HL-60 (cell line): ENCODE data around the gene EXOC4.

Source experiments
- DNase-seq, 2 experiments: peaks; one replicate each; pipeline ENCODE4 v3.0.0-alpha.2; 2010 to 2020; ENCODE audit warnings: low read depth in 1 of 2, low spot score in 1 of 2
- H3K27ac ChIP-seq: fragments of 250-450 bp; sonication (Bioruptor Pico); replicated peaks from 2 replicates; pipeline ENCODE4 v1.5.1; 2020; ENCODE audit warnings: mild to moderate bottlenecking, moderate library complexity
- H3K27me3 ChIP-seq: fragments of 250-450 bp; sonication (Bioruptor Pico); 2 replicates; pipeline ENCODE4 v1.5.1; 2021; ENCODE audit warnings: mild to moderate bottlenecking, moderate library complexity; ENCODE audit not compliant: insufficient read depth, poor library complexity, severe bottlenecking
- H3K4me3 ChIP-seq: replicated peaks from 2 replicates; pipeline ENCODE4 v1.5.1; 2011; ENCODE audit warnings: mild to moderate bottlenecking, control low read depth, low read length; ENCODE audit not compliant: insufficient read depth
- GABPA ChIP-seq: IDR thresholded peaks from 2 replicates; pipeline ENCODE4 v1.6.1; 2012; ENCODE audit warnings: low read depth
- POLR2AphosphoS5 ChIP-seq: IDR thresholded peaks from 2 replicates; pipeline ENCODE4 v1.6.1; 2012; ENCODE audit warnings: low read depth
- SPI1 ChIP-seq: IDR thresholded peaks from 2 replicates; pipeline ENCODE4 v1.6.1; 2012; ENCODE audit warnings: low read depth, mild to moderate bottlenecking, borderline replicate concordance
- TF ChIP-seq, protein P1 (sequence below): IDR thresholded peaks from 2 replicates; pipeline ENCODE4 v1.6.1; 2012; ENCODE audit warnings: low read depth; ENCODE audit not compliant: insufficient replicate concordance
- TF ChIP-seq, protein P2 (sequence below): IDR thresholded peaks from one replicate; pipeline ENCODE4 v1.5.1; 2011; ENCODE audit warnings: low read length, control low read depth, inconsistent platforms; ENCODE audit not compliant: insufficient read depth

EXOC4 gene

DNA sequence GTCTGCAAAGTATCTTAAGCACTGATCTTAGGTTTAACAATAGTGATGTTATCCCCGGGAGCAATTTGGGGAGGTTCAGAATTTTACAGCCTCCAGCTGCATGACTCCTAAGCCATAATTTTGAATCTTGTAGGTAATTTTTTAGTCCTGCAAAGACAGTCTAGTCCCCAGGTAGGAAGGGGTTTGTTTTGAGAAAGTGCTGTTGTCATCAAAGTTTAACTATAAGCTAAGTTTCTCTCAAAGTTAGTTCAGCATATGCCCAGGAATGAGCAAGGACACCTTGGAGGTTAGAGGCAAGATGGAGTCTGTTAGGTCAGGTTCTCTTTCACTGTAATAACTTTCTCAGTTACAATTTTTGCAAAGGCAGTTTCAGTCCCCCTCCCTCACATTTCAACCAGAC lies 795.3 kb downstream of the EXOC4 start:
- DNase-seq = no peak
- no peak for TF ChIP-seq SPI1
- no peak for TF ChIP-seq GABPA
- TF ChIP-seq, protein P1, sequence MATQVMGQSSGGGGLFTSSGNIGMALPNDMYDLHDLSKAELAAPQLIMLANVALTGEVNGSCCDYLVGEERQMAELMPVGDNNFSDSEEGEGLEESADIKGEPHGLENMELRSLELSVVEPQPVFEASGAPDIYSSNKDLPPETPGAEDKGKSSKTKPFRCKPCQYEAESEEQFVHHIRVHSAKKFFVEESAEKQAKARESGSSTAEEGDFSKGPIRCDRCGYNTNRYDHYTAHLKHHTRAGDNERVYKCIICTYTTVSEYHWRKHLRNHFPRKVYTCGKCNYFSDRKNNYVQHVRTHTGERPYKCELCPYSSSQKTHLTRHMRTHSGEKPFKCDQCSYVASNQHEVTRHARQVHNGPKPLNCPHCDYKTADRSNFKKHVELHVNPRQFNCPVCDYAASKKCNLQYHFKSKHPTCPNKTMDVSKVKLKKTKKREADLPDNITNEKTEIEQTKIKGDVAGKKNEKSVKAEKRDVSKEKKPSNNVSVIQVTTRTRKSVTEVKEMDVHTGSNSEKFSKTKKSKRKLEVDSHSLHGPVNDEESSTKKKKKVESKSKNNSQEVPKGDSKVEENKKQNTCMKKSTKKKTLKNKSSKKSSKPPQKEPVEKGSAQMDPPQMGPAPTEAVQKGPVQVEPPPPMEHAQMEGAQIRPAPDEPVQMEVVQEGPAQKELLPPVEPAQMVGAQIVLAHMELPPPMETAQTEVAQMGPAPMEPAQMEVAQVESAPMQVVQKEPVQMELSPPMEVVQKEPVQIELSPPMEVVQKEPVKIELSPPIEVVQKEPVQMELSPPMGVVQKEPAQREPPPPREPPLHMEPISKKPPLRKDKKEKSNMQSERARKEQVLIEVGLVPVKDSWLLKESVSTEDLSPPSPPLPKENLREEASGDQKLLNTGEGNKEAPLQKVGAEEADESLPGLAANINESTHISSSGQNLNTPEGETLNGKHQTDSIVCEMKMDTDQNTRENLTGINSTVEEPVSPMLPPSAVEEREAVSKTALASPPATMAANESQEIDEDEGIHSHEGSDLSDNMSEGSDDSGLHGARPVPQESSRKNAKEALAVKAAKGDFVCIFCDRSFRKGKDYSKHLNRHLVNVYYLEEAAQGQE = no peak
- no peak for TF ChIP-seq POLR2AphosphoS5
- TF ChIP-seq, protein P2, sequence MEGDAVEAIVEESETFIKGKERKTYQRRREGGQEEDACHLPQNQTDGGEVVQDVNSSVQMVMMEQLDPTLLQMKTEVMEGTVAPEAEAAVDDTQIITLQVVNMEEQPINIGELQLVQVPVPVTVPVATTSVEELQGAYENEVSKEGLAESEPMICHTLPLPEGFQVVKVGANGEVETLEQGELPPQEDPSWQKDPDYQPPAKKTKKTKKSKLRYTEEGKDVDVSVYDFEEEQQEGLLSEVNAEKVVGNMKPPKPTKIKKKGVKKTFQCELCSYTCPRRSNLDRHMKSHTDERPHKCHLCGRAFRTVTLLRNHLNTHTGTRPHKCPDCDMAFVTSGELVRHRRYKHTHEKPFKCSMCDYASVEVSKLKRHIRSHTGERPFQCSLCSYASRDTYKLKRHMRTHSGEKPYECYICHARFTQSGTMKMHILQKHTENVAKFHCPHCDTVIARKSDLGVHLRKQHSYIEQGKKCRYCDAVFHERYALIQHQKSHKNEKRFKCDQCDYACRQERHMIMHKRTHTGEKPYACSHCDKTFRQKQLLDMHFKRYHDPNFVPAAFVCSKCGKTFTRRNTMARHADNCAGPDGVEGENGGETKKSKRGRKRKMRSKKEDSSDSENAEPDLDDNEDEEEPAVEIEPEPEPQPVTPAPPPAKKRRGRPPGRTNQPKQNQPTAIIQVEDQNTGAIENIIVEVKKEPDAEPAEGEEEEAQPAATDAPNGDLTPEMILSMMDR = no peak
- H3K27ac ChIP-seq = no peak overlapping the region
- no peak overlapping the region for H3K4me3 ChIP-seq
- no peaks in the 10 kb centered on the region for H3K27me3 ChIP-seq

DNA sequence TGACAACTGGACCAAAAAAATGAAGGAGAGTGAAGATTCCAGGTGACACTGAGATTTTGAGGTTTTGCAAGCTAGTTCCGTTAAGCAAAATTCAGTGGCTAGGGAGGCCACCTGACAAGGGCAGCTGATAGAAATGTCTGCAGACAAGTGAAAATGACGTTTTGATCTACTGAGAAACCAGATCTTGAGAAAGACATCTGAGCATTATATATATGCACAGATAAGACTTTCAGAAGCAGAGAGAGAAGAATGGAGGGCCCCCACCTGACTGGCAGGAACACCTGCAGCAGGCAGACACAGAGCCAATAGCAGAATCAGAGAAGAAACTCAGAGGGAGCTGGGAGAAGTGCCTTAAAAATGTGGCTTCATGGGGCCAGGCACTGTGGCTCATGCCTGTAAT lies 798.1 kb downstream of the EXOC4 start:
- TF ChIP-seq, protein P2 = no peak
- TF ChIP-seq SPI1 (no peak), POLR2AphosphoS5 (no peak), GABPA (no peak)
- TF ChIP-seq, protein P1 = no peak

DNA sequence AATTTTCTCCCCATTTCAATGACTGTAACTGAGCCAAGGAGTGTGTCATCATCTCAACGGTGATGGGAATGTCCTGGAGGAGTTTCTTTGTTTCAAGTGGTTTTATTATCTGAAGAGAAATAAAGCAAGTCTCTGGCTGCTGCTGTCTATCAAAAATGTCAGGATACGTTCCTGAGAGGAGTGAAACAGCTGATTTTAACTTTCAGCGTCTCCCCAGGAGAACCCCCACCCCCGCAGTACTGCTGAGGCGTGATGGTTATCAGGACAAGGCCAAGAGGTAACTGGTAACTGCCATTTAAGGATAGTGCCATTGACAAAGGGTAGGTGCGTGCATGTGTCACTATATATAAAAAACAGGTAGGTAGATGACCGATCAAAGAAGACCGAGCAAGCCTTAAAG lies 803.9 kb downstream of the EXOC4 start:
- H3K27me3 ChIP-seq = no peaks in the 10 kb centered on the region
- H3K4me3 ChIP-seq = no peak overlapping the region
- TF ChIP-seq POLR2AphosphoS5 (no peak), GABPA (no peak), SPI1 (no peak)
- TF ChIP-seq, protein P1 = no peak
- TF ChIP-seq, protein P2 = no peak
- H3K27ac ChIP-seq = no peak overlapping the region
- DNase-seq = no peak

More for the DNA sequence above, 798.1 kb downstream of the EXOC4 start:
- Histone ChIP-seq H3K27me3 (no peaks in the 10 kb centered on the region), H3K27ac (no peak overlapping the region), H3K4me3 (no peak overlapping the region)
- DNase-seq = no peak
